H1 (cell line): ENCODE results near the gene SH3D19. TPM values are rescaled to one million over a fixed set of nuclear protein-coding genes. Genes with fewer than 3 reads are reported as not detected.

Experiments used
- CTCF ChIA-PET: fragments of 300-600 bp; sonication (Branson Sonifier 250); formaldehyde crosslinking; loops from one replicate; lab custom pipeline; 2021; ENCODE audit not compliant: partially characterized antibody; lab: Charles Lee
- POLR2A ChIA-PET: fragments of 300-600 bp; sonication (Branson Sonifier 250); formaldehyde crosslinking; loops from one replicate; lab custom pipeline; 2021; ENCODE audit warnings: inconsistent platforms; ENCODE audit not compliant: partially characterized antibody; lab: Charles Lee
- DNase-seq, 2 experiments: peaks; one replicate each; pipeline versions ENCODE4 v3.0.0 to v3.0.0-alpha.2; 2010 to 2022; ENCODE audit warnings: low spot score in 2 of 2, low read depth in 1 of 2, mixed read lengths in 1 of 2
- FAIRE-seq: peaks from 2 replicates; lab custom pipeline; 2011; peaks lifted over from hg19 to GRCh38; lab: Jason Lieb, UNC
- H2AFZ ChIP-seq: 2 replicates; pipeline ENCODE4 v1.8.1; 2012; ENCODE audit warnings: low read length, inconsistent platforms
- H2AK5ac ChIP-seq: 2 replicates; pipeline ENCODE4 v1.6.1; 2013; ENCODE audit warnings: low read depth, low read length
- H2BK120ac ChIP-seq: replicated peaks from 2 replicates; pipeline ENCODE3; 2013; ENCODE audit warnings: low read depth, low read length, inconsistent platforms
- H2BK12ac ChIP-seq: 2 replicates; pipeline ENCODE4 v1.6.1; 2013; ENCODE audit warnings: low read depth, low read length
- H2BK15ac ChIP-seq: 2 replicates; pipeline ENCODE4 v1.6.1; 2013; ENCODE audit warnings: low read length
- H2BK20ac ChIP-seq: 2 replicates; pipeline ENCODE4 v1.6.1; 2013; ENCODE audit warnings: low read length
- H2BK5ac ChIP-seq: 2 replicates; pipeline ENCODE4 v1.6.1; 2013; ENCODE audit warnings: low read depth, low read length
- H3K14ac ChIP-seq: 2 replicates; pipeline ENCODE4 v1.6.1; 2013; ENCODE audit warnings: inconsistent platforms; ENCODE audit not compliant: insufficient read length
- H3K18ac ChIP-seq: 2 replicates; pipeline ENCODE4 v1.6.1; 2013; ENCODE audit warnings: low read length; ENCODE audit errors: extremely low read depth
- H3K23ac ChIP-seq: 2 replicates; pipeline ENCODE4 v1.6.1; 2013; ENCODE audit warnings: inconsistent platforms; ENCODE audit not compliant: insufficient read length
- H3K23me2 ChIP-seq: 2 replicates; pipeline ENCODE4 v1.6.1; 2013; ENCODE audit warnings: low read depth, low read length
- H3K27ac ChIP-seq: 2 replicates; pipeline ENCODE4 v1.6.1; 2011; ENCODE audit warnings: low read depth, low read length, inconsistent platforms
- H3K27me3 ChIP-seq, 4 experiments: replicated peaks in 1 of 4; 1 replicate in 1 of 4; 2 replicates in 3 of 4; pipeline versions ENCODE4 v1.6.1 to v1.8.1; 2011 to 2013; ENCODE audit warnings: low read length in 3 of 4, mild to moderate bottlenecking in 3 of 4, inconsistent platforms in 2 of 4, mixed read lengths in 2 of 4, moderate library complexity in 1 of 4; ENCODE audit not compliant: control insufficient read depth in 3 of 4, insufficient read depth in 3 of 4; ENCODE audit errors: extremely low read depth in 1 of 4
- H3K36me3 ChIP-seq, 4 experiments: 2 replicates each; pipeline versions ENCODE4 v1.6.1 to v1.8.1; 2011 to 2013; ENCODE audit warnings: mild to moderate bottlenecking in 4 of 4, low read length in 3 of 4, moderate library complexity in 2 of 4, control low read depth in 1 of 4, inconsistent platforms in 1 of 4; ENCODE audit not compliant: insufficient read depth in 4 of 4, control insufficient read depth in 2 of 4
- H3K4ac ChIP-seq: replicated peaks from 2 replicates; pipeline ENCODE3; 2013; ENCODE audit warnings: low read length, low read depth, mixed read lengths, inconsistent platforms; ENCODE audit not compliant: insufficient read length
- H3K4me1 ChIP-seq, 4 experiments: replicated peaks in 1 of 4; 1 replicate in 1 of 4; 2 replicates in 3 of 4; pipeline versions ENCODE4 v1.6.1 to v1.8.1; 2011 to 2013; ENCODE audit warnings: low read length in 3 of 4, inconsistent platforms in 2 of 4, mixed read lengths in 1 of 4; ENCODE audit not compliant: insufficient read depth in 4 of 4, control insufficient read depth in 3 of 4
- H3K4me2 ChIP-seq, 2 experiments: 2 replicates each; pipeline versions ENCODE4 v1.6.1 to v1.8.1; 2011 to 2013; ENCODE audit warnings: low read depth in 2 of 2, low read length in 2 of 2, control low read depth in 1 of 2, inconsistent platforms in 1 of 2, mild to moderate bottlenecking in 1 of 2; ENCODE audit not compliant: insufficient read depth in 1 of 2
- H3K4me3 ChIP-seq, 4 experiments: fragments of 200-600, 300-600 bp in 1 of 4; sonication (generic), shearing (Covaris generic), sonication (Bioruptor Twin) in 1 of 4; 2 replicates each; pipeline versions ENCODE4 v1.5.1 to v1.8.1; 2011 to 2016; ENCODE audit warnings: low read length in 4 of 4, low read depth in 3 of 4, control low read depth in 2 of 4, inconsistent platforms in 2 of 4, mild to moderate bottlenecking in 2 of 4, mixed read lengths in 1 of 4, moderate library complexity in 1 of 4; ENCODE audit not compliant: insufficient read depth in 2 of 4; ENCODE audit errors: extremely low read depth in 1 of 4
- H3K56ac ChIP-seq: replicated peaks from 2 replicates; pipeline ENCODE3; 2013; ENCODE audit warnings: low read depth, mild to moderate bottlenecking, mixed read lengths, low read length, inconsistent platforms; ENCODE audit not compliant: insufficient read length
- H3K79me1 ChIP-seq: 2 replicates; pipeline ENCODE4 v1.6.1; 2013; ENCODE audit warnings: low read depth, low read length, control low read depth
- H3K79me2 ChIP-seq, 2 experiments: 2 replicates each; pipeline versions ENCODE4 v1.6.1 to v1.8.1; 2012 to 2013; ENCODE audit warnings: low read length in 2 of 2, mild to moderate bottlenecking in 2 of 2, inconsistent platforms in 1 of 2; ENCODE audit not compliant: insufficient read depth in 2 of 2, control insufficient read depth in 1 of 2
- H3K9ac ChIP-seq, 4 experiments: replicated peaks in 1 of 4; 1 replicate in 1 of 4; 2 replicates in 3 of 4; pipeline versions ENCODE4 v1.6.1 to v1.8.1; 2011 to 2013; ENCODE audit warnings: low read depth in 3 of 4, low read length in 3 of 4, control low read depth in 2 of 4, mild to moderate bottlenecking in 2 of 4, moderate library complexity in 2 of 4, inconsistent platforms in 1 of 4; ENCODE audit errors: extremely low read depth in 1 of 4
- H3K9me3 ChIP-seq, 2 experiments: 2 replicates each; pipeline versions ENCODE4 v1.6.1 to v1.8.1; 2012 to 2013; ENCODE audit warnings: mild to moderate bottlenecking in 2 of 2, moderate library complexity in 2 of 2, control low read depth in 1 of 2, inconsistent platforms in 1 of 2, low read depth in 1 of 2, low read length in 1 of 2, mixed read lengths in 1 of 2; ENCODE audit not compliant: insufficient read depth in 2 of 2
- H4K20me1 ChIP-seq, 2 experiments: replicated peaks in 1 of 2; 2 replicates each; pipeline versions ENCODE3 to v1.8.1; 2011 to 2013; ENCODE audit warnings: inconsistent platforms in 2 of 2, low read length in 2 of 2, mild to moderate bottlenecking in 1 of 2; ENCODE audit not compliant: insufficient read depth in 2 of 2, control insufficient read depth in 1 of 2
- H4K5ac ChIP-seq: 2 replicates; pipeline ENCODE4 v1.6.1; 2013; ENCODE audit warnings: low read length, low read depth, mixed read lengths, inconsistent platforms; ENCODE audit not compliant: insufficient read length
- H4K8ac ChIP-seq: 2 replicates; pipeline ENCODE4 v1.8.0; 2013; ENCODE audit warnings: mild to moderate bottlenecking, moderate library complexity, low read length, inconsistent platforms; ENCODE audit not compliant: insufficient read depth; ENCODE audit errors: extremely low read depth
- H4K91ac ChIP-seq: replicated peaks from 2 replicates; pipeline ENCODE3; 2013; ENCODE audit warnings: low read length, mixed read lengths, inconsistent platforms; ENCODE audit not compliant: insufficient read length
- ASH2L ChIP-seq: fragments of 200-600, 300-600 bp; sonication (generic); IDR thresholded peaks from one replicate; pipeline ENCODE4 v1.7.1; 2017; ENCODE audit warnings: low read length
- BCL11A ChIP-seq, 2 experiments: IDR thresholded peaks; one replicate each; pipeline ENCODE4 v1.6.1; 2011; ENCODE audit warnings: low read depth in 2 of 2, low read length in 2 of 2, mild to moderate bottlenecking in 2 of 2
- CREB1 ChIP-seq: IDR thresholded peaks from 2 replicates; pipeline ENCODE4 v1.6.1; 2012; ENCODE audit warnings: inconsistent platforms
- GTF2F1 ChIP-seq: IDR thresholded peaks from 2 replicates; pipeline ENCODE4 v1.6.1; 2012; ENCODE audit warnings: low read depth, low read length, improper control_type of control experiment, borderline replicate concordance
- JUN ChIP-seq: IDR thresholded peaks from 2 replicates; pipeline ENCODE4 v1.6.1; 2011; ENCODE audit warnings: low read depth, mild to moderate bottlenecking, improper control_type of control experiment, low read length
- MAFK ChIP-seq: IDR thresholded peaks from 2 replicates; pipeline ENCODE4 v1.6.1; 2012; ENCODE audit warnings: low read depth, mild to moderate bottlenecking, improper control_type of control experiment, low read length
- MAX ChIP-seq: IDR thresholded peaks from 2 replicates; pipeline ENCODE4 v1.6.1; 2012; ENCODE audit warnings: inconsistent platforms
- NANOG ChIP-seq: IDR thresholded peaks from 2 replicates; pipeline ENCODE4 v1.6.1; 2011; ENCODE audit warnings: low read length, low read depth, mild to moderate bottlenecking, inconsistent platforms; ENCODE audit not compliant: insufficient read depth, poor library complexity, severe bottlenecking
- POU5F1 ChIP-seq: IDR thresholded peaks from 2 replicates; pipeline ENCODE4 v1.6.1; 2011; ENCODE audit warnings: low read depth, mild to moderate bottlenecking, low read length, moderate library complexity
- RAD21 ChIP-seq, 2 experiments: IDR thresholded peaks in 1 of 2; conservative IDR thresholded peaks in 1 of 2; 2 replicates each; pipeline ENCODE4 v1.6.1; 2011; ENCODE audit warnings: low read depth in 2 of 2, low read length in 2 of 2, improper control_type of control experiment in 1 of 2, inconsistent platforms in 1 of 2, mild to moderate bottlenecking in 1 of 2, moderate library complexity in 1 of 2
- SIN3A ChIP-seq, 2 experiments: IDR thresholded peaks in 1 of 2; conservative IDR thresholded peaks in 1 of 2; 2 replicates each; pipeline ENCODE4 v1.6.1; 2011 to 2012; ENCODE audit warnings: low read length in 2 of 2, improper control_type of control experiment in 1 of 2, low read depth in 1 of 2, mild to moderate bottlenecking in 1 of 2
- SUZ12 ChIP-seq: fragments of 200-600 bp; sonication (generic); IDR thresholded peaks from 2 replicates; pipeline ENCODE4 v1.6.1; 2012; ENCODE audit warnings: mild to moderate bottlenecking, inconsistent platforms, low read length, moderate library complexity, mixed read lengths
- TAF1 ChIP-seq: IDR thresholded peaks from 2 replicates; pipeline ENCODE4 v1.6.1; 2011; ENCODE audit warnings: mild to moderate bottlenecking, low read depth, low read length
- TEAD4 ChIP-seq: IDR thresholded peaks from 2 replicates; pipeline ENCODE4 v1.6.1; 2012; ENCODE audit warnings: low read depth, low read length, inconsistent platforms, mixed read lengths
- WGBS, 2 experiments: shearing (Covaris generic) in 1 of 2; methylation state at CpG; one replicate each; pipeline versions ENCODE4 v1.1.6 to v1.1.7; 2013 to 2015; ENCODE audit warnings: low lambda C conversion rate in 2 of 2, mixed read lengths in 2 of 2, inconsistent platforms in 1 of 2, low coverage in 1 of 2, missing lambda C conversion rate in 1 of 2; ENCODE audit not compliant: insufficient replicate concordance in 2 of 2, insufficient coverage in 1 of 2, insufficient read length in 1 of 2; ENCODE audit errors: extremely low coverage in 1 of 2, missing lambda C conversion rate in 1 of 2; 5-methylcytosine and 5-hydroxymethylcytosine counted together
- polyA plus RNA-seq, 7 experiments: library from polyadenylated mRNA; depleted of rRNA in 3 of 7; stranded (reverse) in 5 of 7; unstranded in 2 of 7; fragments of >200 nt in 5 of 7; fragments of 200-250 nt in 2 of 7; gene quantifications; 1 replicate in 5 of 7; 2 replicates in 1 of 7; 4 replicates in 1 of 7; pipeline versions ENCODE4 v1.2.1 to v1.2.3, GENCODE V29; 2011 to 2013; ENCODE audit warnings: missing spikeins in 2 of 7, mixed read lengths in 2 of 7
- total RNA-seq: library from RNA; stranded (reverse); fragmentation: NEBNext Ultra II Directional; extraction: Animal tissue kit (Norgen Biotek cat#: 25700); gene quantifications from 2 replicates; pipeline ENCODE4 v1.2.1, GENCODE V29; 2021

Gene SH3D19
- total and polyA plus RNA-seq, 2 of the 8 experiments (the other 6 are each of a cell fraction or from before 2014, with no cell fraction given), result 11.7 to 51.3 TPM

GRCh38 chr4:151292038-151292437 is 33.4 kb downstream of the SH3D19 start:
- H3K79me1 ChIP-seq, result peaks cover 6% of the 10 kb centered on the region
- H2BK120ac ChIP-seq, result no peak overlapping the region
- H3K9ac ChIP-seq, result no peak overlapping the region
- H3K9me3 ChIP-seq, result no peaks in the 10 kb centered on the region
- H3K23ac ChIP-seq, result no peak overlapping the region
- no peak for DNase-seq
- H2BK12ac ChIP-seq, result no peak overlapping the region
- H2BK15ac ChIP-seq, result no peak overlapping the region
- H3K18ac ChIP-seq, result no peak overlapping the region
- H3K4me1 ChIP-seq, result peaks cover 2 to 6% (median 3%) of the 10 kb centered on the region in 4 experiments; a peak in 4 of 7 replicates
- H4K91ac ChIP-seq, result no peak overlapping the region
- WGBS, 2 experiments, result 97% methylated on average over 2 of the region's 2 CpGs; no CpG with 5 or more reads in 1 of the 2 experiments
- H3K79me2 ChIP-seq, result peaks cover 0 to 85% of the 10 kb centered on the region in 2 experiments; a peak in 2 of 4 replicates
- no peak overlapping the region for H4K8ac ChIP-seq
- no peak overlapping the region for H2BK5ac ChIP-seq
- no peak overlapping the region for H2BK20ac ChIP-seq
- no peaks in the 10 kb centered on the region for H3K23me2 ChIP-seq
- no peak overlapping the region for H4K5ac ChIP-seq
- no peak overlapping the region for H3K14ac ChIP-seq
- no peak overlapping the region for H3K4ac ChIP-seq
- H3K4me2 ChIP-seq, result no peak overlapping the region
- FAIRE-seq, result no peak
- no peaks in the 10 kb centered on the region; a peak in 1 of 8 replicates for H3K36me3 ChIP-seq
- no peaks in the 10 kb centered on the region for H3K27me3 ChIP-seq
- no peak overlapping the region for H2AFZ ChIP-seq
- no peaks in the 10 kb centered on the region for H4K20me1 ChIP-seq
- CTCF ChIA-PET, result interaction anchor here (1.0 to 1.7 kb wide), 2 partner anchors 12 to 15 kb away, joined by 4 to 6 read pairs; partner anchors contain the start of gene PRSS48
- POLR2A ChIA-PET, result interaction anchor here (1.0 to 1.9 kb wide), 2 partner anchors 9 to 33 kb away, joined by 3 to 7 read pairs; partner anchors contain the start of gene SH3D19
- H3K56ac ChIP-seq, result no peak overlapping the region
- H2AK5ac ChIP-seq, result no peak overlapping the region
- no peak overlapping the region for H3K4me3 ChIP-seq
- no peak overlapping the region for H3K27ac ChIP-seq
- TF ChIP-seq JUN (no peak), TEAD4 (no peak), GTF2F1 (no peak), POU5F1 (no peak), SIN3A (conservative IDR thresholded peaks at IDR 0.05 in 1 of 2, IDR thresholded peaks at IDR 0.05 in 1 of 2; ENCODE audit: low read depth in 1 of 2, low read length in 2 of 2) (no peak), BCL11A (IDR thresholded peaks at IDR 0.05; ENCODE audit: low read depth in 2 of 2, low read length in 2 of 2) (no peak), SUZ12 (no peak), MAFK (no peak), TAF1 (no peak), CREB1 (no peak), MAX (no peak), ASH2L (no peak), RAD21 (IDR thresholded peaks at IDR 0.05 in 1 of 2, conservative IDR thresholded peaks at IDR 0.05 in 1 of 2; ENCODE audit: low read depth in 2 of 2, low read length in 2 of 2) (no peak), NANOG (no peak)
